WTC11 (cell line): ENCODE measurements around the gene BCL2L11.

Experiments used
- SOX15 ChIP-seq: fragments of 250-450 bp; sonication (Bioruptor Pico); IDR thresholded peaks from 2 replicates; pipeline ENCODE4 v1.9.0; 2021; ENCODE audit warnings: mild to moderate bottlenecking
- TF ChIP-seq, protein P1 (sequence below): sonication (generic); formaldehyde crosslinking; IDR thresholded peaks from 2 replicates; pipeline ENCODE4 v1.8.0; 2022; ENCODE audit warnings: mild to moderate bottlenecking, missing genetic modification reagents

DNA sequence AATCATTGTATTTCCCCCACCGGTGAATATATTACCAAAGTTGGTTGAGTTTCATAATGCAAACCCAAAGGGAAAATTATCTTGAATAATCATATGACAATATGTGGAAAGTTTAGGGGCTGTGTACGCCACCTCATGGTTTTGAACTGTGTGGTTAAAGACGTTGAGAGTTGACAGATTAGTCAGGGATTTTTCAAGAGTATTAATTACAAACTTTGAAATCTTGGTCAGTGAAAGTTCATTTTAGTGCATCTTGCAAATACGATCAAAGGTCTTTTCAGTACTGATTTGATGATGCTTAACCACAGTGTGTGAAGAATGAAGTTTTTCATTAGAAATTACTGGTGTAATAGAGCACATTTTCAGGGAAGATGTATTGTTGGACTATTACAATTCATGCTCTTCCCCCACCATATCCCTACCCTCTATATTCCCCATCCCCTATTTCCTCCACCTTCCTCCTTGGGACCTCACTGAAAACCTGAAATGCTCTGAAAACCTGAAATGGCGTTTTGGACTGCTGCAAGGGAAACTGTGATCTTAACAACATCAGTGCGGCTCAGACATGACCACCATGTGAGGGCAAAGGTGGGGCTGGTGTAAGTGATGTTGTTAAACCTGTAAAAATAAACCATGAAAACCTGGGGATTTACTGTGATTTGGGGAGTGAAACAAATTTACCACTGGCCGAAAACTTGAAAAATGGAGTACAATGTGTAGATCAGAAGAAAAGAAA, 4.5 kb upstream of the BCL2L11 start:
- no peak for TF ChIP-seq SOX15 (CRISPR knock-in tag)
- TF ChIP-seq, protein P1, sequence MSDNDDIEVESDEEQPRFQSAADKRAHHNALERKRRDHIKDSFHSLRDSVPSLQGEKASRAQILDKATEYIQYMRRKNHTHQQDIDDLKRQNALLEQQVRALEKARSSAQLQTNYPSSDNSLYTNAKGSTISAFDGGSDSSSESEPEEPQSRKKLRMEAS (CRISPR knock-in tag) = no peak
